SK-N-MC (cell line): ENCODE measurements around the gene EPB41L3.

Source experiments
- DNase-seq: peaks from one replicate; pipeline ENCODE4 v3.0.0-alpha.2; 2011; ENCODE audit warnings: low read depth, low spot score
- H3K27ac ChIP-seq: fragments of 200-600 bp; sonication (generic); 2 replicates; pipeline ENCODE4 v1.5.1; 2016; ENCODE audit warnings: mixed run types
- H3K36me3 ChIP-seq: fragments of 200-600 bp; sonication (generic); 2 replicates; pipeline ENCODE4 v1.6.1; 2017; ENCODE audit warnings: antibody characterized with exemption, low read length, mixed read lengths; ENCODE audit not compliant: insufficient read depth
- H3K4me3 ChIP-seq: fragments of 200-600 bp; sonication (generic); 2 replicates; pipeline ENCODE4 v1.5.1; 2016
- H3K9ac ChIP-seq: fragments of 200-600 bp; sonication (generic); 2 replicates; pipeline ENCODE4 v1.8.0; 2017; ENCODE audit warnings: mixed run types, mixed read lengths; ENCODE audit not compliant: insufficient read length
- H3K9me3 ChIP-seq: fragments of 200-600 bp; sonication (generic); 2 replicates; pipeline ENCODE4 v1.6.1; 2017; ENCODE audit warnings: low read depth, mild to moderate bottlenecking, antibody characterized with exemption, low read length, moderate library complexity, mixed read lengths
- EZH2 ChIP-seq: fragments of 200-600 bp; sonication (generic); IDR thresholded peaks from one replicate; pipeline ENCODE4 v1.6.1; 2017; ENCODE audit warnings: antibody characterized with exemption
- FOXP2 ChIP-seq: optimal IDR thresholded peaks from 2 replicates; pipeline ENCODE3; 2011; ENCODE audit warnings: mild to moderate bottlenecking, moderate library complexity; ENCODE audit not compliant: insufficient read depth; ENCODE audit errors: extremely low read length, control extremely low read depth
- POLR2AphosphoS5 ChIP-seq: IDR thresholded peaks from 2 replicates; pipeline ENCODE4 v1.6.1; 2012; ENCODE audit warnings: mild to moderate bottlenecking, low read depth, low read length, borderline replicate concordance

Gene EPB41L3

GRCh38 chr18:5469340-5469739, 74.5 kb downstream of the EPB41L3 start:
- TF ChIP-seq POLR2AphosphoS5 (no peak), EZH2 (no peak), FOXP2 (no peak)
- Histone ChIP-seq H3K9me3 (no peaks in the 10 kb centered on the region), H3K9ac (no peak overlapping the region), H3K36me3 (no peaks in the 10 kb centered on the region), H3K27ac (no peak overlapping the region), H3K4me3 (no peak overlapping the region)
- no peak for DNase-seq

GRCh38 chr18:5468394-5468793, 75.4 kb downstream of the EPB41L3 start:
- DNase-seq, result no peak
- TF ChIP-seq FOXP2 (no peak), POLR2AphosphoS5 (no peak), EZH2 (no peak)
- H3K9ac ChIP-seq, result no peak overlapping the region
- no peak overlapping the region for H3K27ac ChIP-seq
- no peak overlapping the region for H3K4me3 ChIP-seq
- H3K9me3 ChIP-seq, result no peaks in the 10 kb centered on the region
- H3K36me3 ChIP-seq, result no peaks in the 10 kb centered on the region

GRCh38 chr18:5467671-5468070, 76.1 kb downstream of the EPB41L3 start:
- Histone ChIP-seq H3K4me3 (no peak overlapping the region), H3K9ac (no peak overlapping the region), H3K27ac (no peak overlapping the region), H3K9me3 (no peaks in the 10 kb centered on the region), H3K36me3 (no peaks in the 10 kb centered on the region)
- TF ChIP-seq POLR2AphosphoS5 (no peak), EZH2 (no peak), FOXP2 (no peak)
- no peak for DNase-seq

- TF ChIP-seq FOXP2 (no peak), POLR2AphosphoS5 (no peak), EZH2 (no peak)
- DNase-seq, result no peak
- no peak overlapping the region for H3K9ac ChIP-seq
- H3K9me3 ChIP-seq, result no peaks in the 10 kb centered on the region
- no peak overlapping the region for H3K4me3 ChIP-seq
- H3K27ac ChIP-seq, result peak overlapping the region; percentile 25; the same call in 1 of the 2 replicates
- H3K36me3 ChIP-seq, result no peaks in the 10 kb centered on the region
These were observed 77.5 kb downstream of the EPB41L3 start for GRCh38 chr18:5466256-5466655.

GRCh38 chr18:5464251-5464650, 79.5 kb downstream of the EPB41L3 start:
- Histone ChIP-seq H3K9me3 (no peaks in the 10 kb centered on the region), H3K36me3 (no peaks in the 10 kb centered on the region), H3K27ac (no peak overlapping the region), H3K4me3 (no peak overlapping the region), H3K9ac (no peak overlapping the region)
- DNase-seq, result no peak
- TF ChIP-seq POLR2AphosphoS5 (no peak), FOXP2 (no peak), EZH2 (no peak)

GRCh38 chr18:5463831-5464230, 80.0 kb downstream of the EPB41L3 start:
- no peak for DNase-seq
- Histone ChIP-seq H3K9me3 (no peaks in the 10 kb centered on the region), H3K9ac (no peak overlapping the region), H3K36me3 (no peaks in the 10 kb centered on the region), H3K27ac (no peak overlapping the region), H3K4me3 (no peak overlapping the region)
- TF ChIP-seq FOXP2 (no peak), POLR2AphosphoS5 (no peak), EZH2 (no peak)

- no peak overlapping the region for H3K4me3 ChIP-seq
- no peak for DNase-seq
- no peaks in the 10 kb centered on the region for H3K36me3 ChIP-seq
- TF ChIP-seq POLR2AphosphoS5 (no peak), EZH2 (no peak), FOXP2 (no peak)
- H3K9me3 ChIP-seq, result no peaks in the 10 kb centered on the region
- no peak overlapping the region for H3K9ac ChIP-seq
- H3K27ac ChIP-seq, result no peak overlapping the region
These were observed 80.4 kb downstream of the EPB41L3 start for GRCh38 chr18:5463390-5463789.

GRCh38 chr18:5462227-5462626, 81.6 kb downstream of the EPB41L3 start:
- H3K36me3 ChIP-seq, result no peaks in the 10 kb centered on the region
- no peak for DNase-seq
- H3K27ac ChIP-seq, result no peak overlapping the region
- no peak overlapping the region for H3K9ac ChIP-seq
- no peaks in the 10 kb centered on the region for H3K9me3 ChIP-seq
- no peak overlapping the region for H3K4me3 ChIP-seq
- no peak for TF ChIP-seq EZH2
- TF ChIP-seq POLR2AphosphoS5, result no peak
- TF ChIP-seq FOXP2, result no peak

GRCh38 chr18:5461041-5461440, 82.8 kb downstream of the EPB41L3 start:
- 0 out of 2 replicates have a peak overlapping the region, but pooled peaks have one; percentile 20 for H3K27ac ChIP-seq
- no peak overlapping the region for H3K9ac ChIP-seq
- DNase-seq, result no peak
- peak overlapping the region; percentile 31 for H3K4me3 ChIP-seq
- H3K9me3 ChIP-seq, result no peaks in the 10 kb centered on the region
- TF ChIP-seq POLR2AphosphoS5 (no peak), FOXP2 (peak; percentile 14), EZH2 (no peak)
- H3K36me3 ChIP-seq, result no peaks in the 10 kb centered on the region
